Measurements from ENCODE around the gene RALGPS1. TPM values are rescaled to one million over a fixed set of nuclear protein-coding genes. Genes with fewer than 3 reads are reported as not detected.
A peak's percentile ranks its signal among the peaks of the same experiment; 100 is the strongest.

Gene RALGPS1
- total RNA-seq, 4 donors from 2014 or later = 3.3 to 9.8 (median 6.7) TPM

DNA sequence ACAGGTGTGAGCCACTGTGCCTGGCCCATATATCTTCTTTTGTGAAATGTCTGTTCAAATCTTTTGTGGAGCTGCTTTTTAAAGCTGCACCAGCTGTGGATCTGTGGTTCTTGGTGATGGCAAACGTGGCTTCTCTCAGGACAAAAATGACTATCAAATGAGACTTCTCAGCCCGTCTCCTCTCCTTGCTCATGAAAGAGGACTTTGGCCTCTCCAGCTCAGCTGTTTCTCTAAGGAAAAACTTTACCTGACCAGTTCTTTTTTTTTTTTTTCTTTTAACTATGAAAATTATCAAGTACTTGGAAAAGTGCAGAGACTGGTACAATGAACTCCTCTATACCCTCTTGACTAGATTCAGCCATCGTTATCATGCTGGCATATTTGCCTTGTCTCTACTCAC lies 44.8 kb downstream of the RALGPS1 start:
- H3K36me3 ChIP-seq = no peaks in the 10 kb centered on the region
- no peak for TF ChIP-seq POLR2A (IDR thresholded peaks at IDR 0.05)
- TF ChIP-seq, protein P1, sequence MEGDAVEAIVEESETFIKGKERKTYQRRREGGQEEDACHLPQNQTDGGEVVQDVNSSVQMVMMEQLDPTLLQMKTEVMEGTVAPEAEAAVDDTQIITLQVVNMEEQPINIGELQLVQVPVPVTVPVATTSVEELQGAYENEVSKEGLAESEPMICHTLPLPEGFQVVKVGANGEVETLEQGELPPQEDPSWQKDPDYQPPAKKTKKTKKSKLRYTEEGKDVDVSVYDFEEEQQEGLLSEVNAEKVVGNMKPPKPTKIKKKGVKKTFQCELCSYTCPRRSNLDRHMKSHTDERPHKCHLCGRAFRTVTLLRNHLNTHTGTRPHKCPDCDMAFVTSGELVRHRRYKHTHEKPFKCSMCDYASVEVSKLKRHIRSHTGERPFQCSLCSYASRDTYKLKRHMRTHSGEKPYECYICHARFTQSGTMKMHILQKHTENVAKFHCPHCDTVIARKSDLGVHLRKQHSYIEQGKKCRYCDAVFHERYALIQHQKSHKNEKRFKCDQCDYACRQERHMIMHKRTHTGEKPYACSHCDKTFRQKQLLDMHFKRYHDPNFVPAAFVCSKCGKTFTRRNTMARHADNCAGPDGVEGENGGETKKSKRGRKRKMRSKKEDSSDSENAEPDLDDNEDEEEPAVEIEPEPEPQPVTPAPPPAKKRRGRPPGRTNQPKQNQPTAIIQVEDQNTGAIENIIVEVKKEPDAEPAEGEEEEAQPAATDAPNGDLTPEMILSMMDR (IDR thresholded peaks at IDR 0.05) = no peak
- TF ChIP-seq EP300 (IDR thresholded peaks at IDR 0.05) = no peak
- H3K4me1 ChIP-seq = no peaks in the 10 kb centered on the region
- no peak for DNase-seq (ENCODE audit: low spot score in 2 of 2)
- H3K27me3 ChIP-seq = no peaks in the 10 kb centered on the region
- no peaks in the 10 kb centered on the region for H3K9me3 ChIP-seq
- H3K27ac ChIP-seq = no peak overlapping the region
- H3K4me3 ChIP-seq = no peak overlapping the region
- WGBS, 2 donors = 91 to 92% methylated on average over 3 of the region's 3 CpGs

DNA sequence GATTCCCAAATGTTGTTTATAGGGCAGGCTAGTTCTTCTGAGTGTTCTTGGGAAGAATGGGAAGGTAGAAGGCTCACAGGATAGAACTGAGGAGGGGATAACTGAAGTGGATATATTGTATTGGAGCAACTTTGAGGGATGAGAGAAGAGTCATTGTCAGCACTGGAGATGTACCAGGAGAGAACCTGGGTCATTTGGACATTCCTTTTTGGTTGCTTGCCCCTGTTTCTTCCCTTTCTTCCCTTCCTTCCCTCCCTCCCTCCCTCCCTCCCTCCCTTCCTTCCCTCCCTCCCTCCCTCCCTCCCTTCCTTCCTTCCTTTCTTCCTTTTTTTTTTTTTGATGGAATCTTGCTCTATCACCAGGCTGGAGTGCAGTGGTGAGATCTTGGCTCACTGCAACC lies 45.3 kb downstream of the RALGPS1 start:
- Histone ChIP-seq H3K27me3 (no peaks in the 10 kb centered on the region), H3K4me1 (no peaks in the 10 kb centered on the region), H3K36me3 (no peaks in the 10 kb centered on the region), H3K9me3 (no peaks in the 10 kb centered on the region), H3K4me3 (no peak overlapping the region), H3K27ac (no peak overlapping the region)
- TF ChIP-seq, protein P1 (IDR thresholded peaks at IDR 0.05) = no peak
- no peak for TF ChIP-seq EP300 (IDR thresholded peaks at IDR 0.05)
- TF ChIP-seq POLR2A (IDR thresholded peaks at IDR 0.05) = no peak
- no peak for DNase-seq (ENCODE audit: low spot score in 2 of 2)

DNA sequence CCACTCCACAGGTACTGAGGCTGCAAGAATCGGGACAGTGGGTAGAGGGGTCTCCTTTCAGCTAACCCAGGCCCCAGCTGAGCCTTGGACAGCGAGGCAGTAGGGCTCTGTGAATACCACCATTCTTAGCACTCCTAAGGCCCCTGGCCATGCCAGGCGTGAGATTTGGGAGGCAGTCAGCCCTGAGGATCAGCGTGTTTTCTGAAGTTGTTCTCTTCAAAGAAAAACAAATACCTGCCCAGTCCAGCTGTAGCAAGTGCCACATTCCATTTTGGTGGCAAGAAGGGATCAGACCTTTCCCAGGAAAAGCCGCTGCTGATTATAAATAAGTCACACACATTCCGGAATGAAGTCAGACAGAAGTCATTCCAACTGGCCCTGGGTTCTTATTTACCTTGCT lies 47.8 kb downstream of the RALGPS1 start:
- 85 to 88% methylated on average over 6 of the region's 6 CpGs for WGBS, 2 donors
- Histone ChIP-seq H3K4me1 (peaks cover 0 to 9% (median 0%) of the 10 kb centered on the region in 4 donors), H3K4me3 (no peak overlapping the region), H3K27me3 (no peaks in the 10 kb centered on the region), H3K36me3 (no peaks in the 10 kb centered on the region), H3K27ac (no peak overlapping the region), H3K9me3 (no peaks in the 10 kb centered on the region)
- TF ChIP-seq, protein P1 (IDR thresholded peaks at IDR 0.05) = no peak
- no peak for TF ChIP-seq POLR2A (IDR thresholded peaks at IDR 0.05)
- TF ChIP-seq EP300 (IDR thresholded peaks at IDR 0.05) = no peak
- DNase-seq (ENCODE audit: low spot score in 2 of 2) = no peak

DNA sequence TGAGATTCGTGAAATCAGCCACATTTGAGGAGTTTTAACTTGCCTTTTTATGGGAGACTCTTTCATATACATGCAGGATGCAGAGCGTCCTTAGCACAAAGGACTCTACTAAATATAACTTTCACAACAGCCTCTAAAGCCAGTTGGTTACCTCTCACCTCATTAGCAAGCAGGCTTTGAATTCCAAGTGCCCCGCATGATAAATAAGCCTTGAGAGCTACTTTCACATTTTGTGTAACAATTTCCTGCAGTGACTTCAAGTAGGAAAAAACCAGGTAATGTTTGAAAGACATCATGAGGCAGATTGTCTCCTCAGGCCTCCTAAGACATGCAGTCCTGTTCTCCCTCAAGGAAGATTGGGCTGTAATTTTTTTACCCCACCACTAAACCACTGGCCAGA lies 50.5 kb downstream of the RALGPS1 start:
- no peaks in the 10 kb centered on the region for H3K36me3 ChIP-seq
- peak overlapping the region in 1 of 4 donors; percentile 46 for H3K27ac ChIP-seq
- peaks cover 0 to 9% (median 0%) of the 10 kb centered on the region in 4 donors for H3K4me1 ChIP-seq
- H3K4me3 ChIP-seq = no peak overlapping the region
- no peak for DNase-seq (ENCODE audit: low spot score in 2 of 2)
- no peaks in the 10 kb centered on the region for H3K27me3 ChIP-seq
- 57 to 76% methylated on average over 3 of the region's 3 CpGs for WGBS, 2 donors
- no peaks in the 10 kb centered on the region for H3K9me3 ChIP-seq
- no peak for TF ChIP-seq POLR2A (IDR thresholded peaks at IDR 0.05)
- TF ChIP-seq, protein P1 (IDR thresholded peaks at IDR 0.05) = no peak

DNA sequence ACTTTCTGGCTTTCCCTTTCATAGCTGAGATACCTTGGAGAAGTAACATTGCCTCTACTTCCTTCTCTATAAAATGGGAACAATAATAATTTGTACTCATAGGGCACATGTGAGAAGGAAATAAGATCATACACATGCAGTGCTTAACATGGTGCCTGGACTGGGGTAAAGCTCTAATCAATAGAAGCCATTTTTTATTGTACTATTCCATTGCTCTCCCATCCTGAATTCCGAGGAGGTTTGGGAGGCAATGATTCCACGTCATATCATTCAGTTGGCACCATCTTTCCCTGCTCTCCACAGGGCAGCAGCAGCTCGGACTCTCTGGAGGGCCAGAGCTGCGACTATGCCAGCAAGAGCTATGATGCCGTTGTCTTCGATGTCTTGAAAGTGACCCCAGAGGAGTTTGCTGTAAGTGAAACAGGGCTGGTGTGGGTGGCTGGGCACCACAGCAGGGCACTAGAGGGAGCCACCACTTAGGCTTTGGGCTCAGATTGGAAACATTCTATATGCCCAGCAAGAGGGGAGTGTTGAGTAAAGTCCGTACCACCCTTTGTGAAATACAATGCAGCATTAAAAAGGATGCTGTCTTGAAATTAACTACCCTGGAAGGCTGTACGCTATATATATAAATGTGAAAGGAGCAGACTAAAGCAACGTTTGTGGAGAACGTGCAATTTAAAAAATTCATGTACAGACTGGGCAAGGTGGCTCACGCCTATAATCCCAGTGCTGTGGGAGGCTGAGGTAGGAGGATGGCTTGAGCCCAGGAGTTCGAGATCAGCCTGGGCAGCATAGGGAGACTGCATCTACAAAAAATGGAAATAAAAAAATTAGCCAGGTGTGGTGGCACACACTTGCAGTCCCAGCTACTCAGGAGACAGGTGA lies 51.2 kb downstream of the RALGPS1 start:
- TF ChIP-seq, protein P1 (IDR thresholded peaks at IDR 0.05) = peak; percentile 45 to 68 (median 53)
- TF ChIP-seq POLR2A (IDR thresholded peaks at IDR 0.05) (no peak), EP300 (IDR thresholded peaks at IDR 0.05) (no peak)
- peak in 1 of 2 donors; percentile 55 for DNase-seq (ENCODE audit: low spot score in 2 of 2)
- Histone ChIP-seq H3K4me3 (no peak overlapping the region), H3K36me3 (no peaks in the 10 kb centered on the region), H3K27ac (peak overlapping the region in 1 of 4 donors; percentile 46), H3K27me3 (no peaks in the 10 kb centered on the region), H3K4me1 (peaks cover 0 to 9% (median 0%) of the 10 kb centered on the region in 4 donors), H3K9me3 (no peaks in the 10 kb centered on the region)
- WGBS, 2 donors = 73 to 78% methylated on average over 12 of the region's 12 CpGs

Data from tibial nerve (tissue), 4 donors.